ENCODE measurements around the gene NDUFS1. TPM values are rescaled to one million over a fixed set of nuclear protein-coding genes. Genes with fewer than 3 reads are reported as not detected.
A peak's percentile ranks its signal among the peaks of the same experiment; 100 is the strongest.

NDUFS1 gene
- total and polyA plus RNA-seq, 9 of the 15 experiments (the other 6 are each of a cell fraction or from before 2014, with no cell fraction given), result 75.0 to 130 (median 91.5) TPM

GRCh38 chr2:206159346-206160124 is at the start of gene NDUFS1, which contains the start of gene EEF1B2 (continued):
- TF ChIP-seq, protein P1, sequence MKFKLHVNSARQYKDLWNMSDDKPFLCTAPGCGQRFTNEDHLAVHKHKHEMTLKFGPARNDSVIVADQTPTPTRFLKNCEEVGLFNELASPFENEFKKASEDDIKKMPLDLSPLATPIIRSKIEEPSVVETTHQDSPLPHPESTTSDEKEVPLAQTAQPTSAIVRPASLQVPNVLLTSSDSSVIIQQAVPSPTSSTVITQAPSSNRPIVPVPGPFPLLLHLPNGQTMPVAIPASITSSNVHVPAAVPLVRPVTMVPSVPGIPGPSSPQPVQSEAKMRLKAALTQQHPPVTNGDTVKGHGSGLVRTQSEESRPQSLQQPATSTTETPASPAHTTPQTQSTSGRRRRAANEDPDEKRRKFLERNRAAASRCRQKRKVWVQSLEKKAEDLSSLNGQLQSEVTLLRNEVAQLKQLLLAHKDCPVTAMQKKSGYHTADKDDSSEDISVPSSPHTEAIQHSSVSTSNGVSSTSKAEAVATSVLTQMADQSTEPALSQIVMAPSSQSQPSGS (CRISPR knock-in tag; IDR thresholded peaks at IDR 0.05), result no peak
- TF ChIP-seq, protein P2, sequence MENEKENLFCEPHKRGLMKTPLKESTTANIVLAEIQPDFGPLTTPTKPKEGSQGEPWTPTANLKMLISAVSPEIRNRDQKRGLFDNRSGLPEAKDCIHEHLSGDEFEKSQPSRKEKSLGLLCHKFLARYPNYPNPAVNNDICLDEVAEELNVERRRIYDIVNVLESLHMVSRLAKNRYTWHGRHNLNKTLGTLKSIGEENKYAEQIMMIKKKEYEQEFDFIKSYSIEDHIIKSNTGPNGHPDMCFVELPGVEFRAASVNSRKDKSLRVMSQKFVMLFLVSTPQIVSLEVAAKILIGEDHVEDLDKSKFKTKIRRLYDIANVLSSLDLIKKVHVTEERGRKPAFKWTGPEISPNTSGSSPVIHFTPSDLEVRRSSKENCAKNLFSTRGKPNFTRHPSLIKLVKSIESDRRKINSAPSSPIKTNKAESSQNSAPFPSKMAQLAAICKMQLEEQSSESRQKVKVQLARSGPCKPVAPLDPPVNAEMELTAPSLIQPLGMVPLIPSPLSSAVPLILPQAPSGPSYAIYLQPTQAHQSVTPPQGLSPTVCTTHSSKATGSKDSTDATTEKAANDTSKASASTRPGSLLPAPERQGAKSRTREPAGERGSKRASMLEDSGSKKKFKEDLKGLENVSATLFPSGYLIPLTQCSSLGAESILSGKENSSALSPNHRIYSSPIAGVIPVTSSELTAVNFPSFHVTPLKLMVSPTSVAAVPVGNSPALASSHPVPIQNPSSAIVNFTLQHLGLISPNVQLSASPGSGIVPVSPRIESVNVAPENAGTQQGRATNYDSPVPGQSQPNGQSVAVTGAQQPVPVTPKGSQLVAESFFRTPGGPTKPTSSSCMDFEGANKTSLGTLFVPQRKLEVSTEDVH (IDR thresholded peaks at IDR 0.05; ENCODE audit: low read depth, partially characterized antibody), result peak; percentile 65
- TF ChIP-seq BHLHE40 (IDR thresholded peaks at IDR 0.05; ENCODE audit: low read length) (no peak), POLR3G (IDR thresholded peaks at IDR 0.05; ENCODE audit: extremely low read depth, insufficient read length, insufficient replicate concordance) (no peak), ZBTB1 (CRISPR knock-in tag; IDR thresholded peaks at IDR 0.05; ENCODE audit: borderline replicate concordance, low read depth) (no peak), CHD1 (IDR thresholded peaks at IDR 0.05; ENCODE audit: low read length) (no peak), ZNF764 (CRISPR knock-in tag; IDR thresholded peaks at IDR 0.05; ENCODE audit: low read depth) (no peak), PML (IDR thresholded peaks at IDR 0.05; ENCODE audit: low read length) (no peak), BCLAF1 (IDR thresholded peaks at IDR 0.05; ENCODE audit: borderline replicate concordance in 1 of 2, control insufficient read depth in 1 of 2, low read depth in 2 of 2, low read length in 1 of 2) (no peak)
- TF ChIP-seq, protein P3, sequence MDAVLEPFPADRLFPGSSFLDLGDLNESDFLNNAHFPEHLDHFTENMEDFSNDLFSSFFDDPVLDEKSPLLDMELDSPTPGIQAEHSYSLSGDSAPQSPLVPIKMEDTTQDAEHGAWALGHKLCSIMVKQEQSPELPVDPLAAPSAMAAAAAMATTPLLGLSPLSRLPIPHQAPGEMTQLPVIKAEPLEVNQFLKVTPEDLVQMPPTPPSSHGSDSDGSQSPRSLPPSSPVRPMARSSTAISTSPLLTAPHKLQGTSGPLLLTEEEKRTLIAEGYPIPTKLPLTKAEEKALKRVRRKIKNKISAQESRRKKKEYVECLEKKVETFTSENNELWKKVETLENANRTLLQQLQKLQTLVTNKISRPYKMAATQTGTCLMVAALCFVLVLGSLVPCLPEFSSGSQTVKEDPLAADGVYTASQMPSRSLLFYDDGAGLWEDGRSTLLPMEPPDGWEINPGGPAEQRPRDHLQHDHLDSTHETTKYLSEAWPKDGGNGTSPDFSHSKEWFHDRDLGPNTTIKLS (IDR thresholded peaks at IDR 0.05; ENCODE audit: borderline replicate concordance, low read depth), result peak; percentile 93; the same call in 1 of the 2 replicates
- TF ChIP-seq, protein P4, sequence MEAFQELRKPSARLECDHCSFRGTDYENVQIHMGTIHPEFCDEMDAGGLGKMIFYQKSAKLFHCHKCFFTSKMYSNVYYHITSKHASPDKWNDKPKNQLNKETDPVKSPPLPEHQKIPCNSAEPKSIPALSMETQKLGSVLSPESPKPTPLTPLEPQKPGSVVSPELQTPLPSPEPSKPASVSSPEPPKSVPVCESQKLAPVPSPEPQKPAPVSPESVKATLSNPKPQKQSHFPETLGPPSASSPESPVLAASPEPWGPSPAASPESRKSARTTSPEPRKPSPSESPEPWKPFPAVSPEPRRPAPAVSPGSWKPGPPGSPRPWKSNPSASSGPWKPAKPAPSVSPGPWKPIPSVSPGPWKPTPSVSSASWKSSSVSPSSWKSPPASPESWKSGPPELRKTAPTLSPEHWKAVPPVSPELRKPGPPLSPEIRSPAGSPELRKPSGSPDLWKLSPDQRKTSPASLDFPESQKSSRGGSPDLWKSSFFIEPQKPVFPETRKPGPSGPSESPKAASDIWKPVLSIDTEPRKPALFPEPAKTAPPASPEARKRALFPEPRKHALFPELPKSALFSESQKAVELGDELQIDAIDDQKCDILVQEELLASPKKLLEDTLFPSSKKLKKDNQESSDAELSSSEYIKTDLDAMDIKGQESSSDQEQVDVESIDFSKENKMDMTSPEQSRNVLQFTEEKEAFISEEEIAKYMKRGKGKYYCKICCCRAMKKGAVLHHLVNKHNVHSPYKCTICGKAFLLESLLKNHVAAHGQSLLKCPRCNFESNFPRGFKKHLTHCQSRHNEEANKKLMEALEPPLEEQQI (IDR thresholded peaks at IDR 0.05), result no peak
- TF ChIP-seq, protein P5, sequence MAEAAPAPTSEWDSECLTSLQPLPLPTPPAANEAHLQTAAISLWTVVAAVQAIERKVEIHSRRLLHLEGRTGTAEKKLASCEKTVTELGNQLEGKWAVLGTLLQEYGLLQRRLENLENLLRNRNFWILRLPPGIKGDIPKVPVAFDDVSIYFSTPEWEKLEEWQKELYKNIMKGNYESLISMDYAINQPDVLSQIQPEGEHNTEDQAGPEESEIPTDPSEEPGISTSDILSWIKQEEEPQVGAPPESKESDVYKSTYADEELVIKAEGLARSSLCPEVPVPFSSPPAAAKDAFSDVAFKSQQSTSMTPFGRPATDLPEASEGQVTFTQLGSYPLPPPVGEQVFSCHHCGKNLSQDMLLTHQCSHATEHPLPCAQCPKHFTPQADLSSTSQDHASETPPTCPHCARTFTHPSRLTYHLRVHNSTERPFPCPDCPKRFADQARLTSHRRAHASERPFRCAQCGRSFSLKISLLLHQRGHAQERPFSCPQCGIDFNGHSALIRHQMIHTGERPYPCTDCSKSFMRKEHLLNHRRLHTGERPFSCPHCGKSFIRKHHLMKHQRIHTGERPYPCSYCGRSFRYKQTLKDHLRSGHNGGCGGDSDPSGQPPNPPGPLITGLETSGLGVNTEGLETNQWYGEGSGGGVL (CRISPR knock-in tag; IDR thresholded peaks at IDR 0.05), result no peak

All from K562 (cell line).